ENCODE results near the gene TMEM217.

GRCh38 chr6:37256692-37257319 is 1.1 kb downstream of the TMEM217 start:
- TF ChIP-seq POLR2A (IDR thresholded peaks at IDR 0.05) (no peak), POLR2AphosphoS5 (IDR thresholded peaks at IDR 0.05) (no peak)
